Neuron (in vitro differentiated cells): ENCODE results near the gene ZBP1.

Source experiments
- H2AFZ ChIP-seq: one replicate; pipeline ENCODE4 v1.6.1; 2013; ENCODE audit warnings: low read depth, mild to moderate bottlenecking, inconsistent platforms, low read length, moderate library complexity
- H3K27me3 ChIP-seq: one replicate; pipeline ENCODE4 v1.6.1; 2013; ENCODE audit warnings: low read length; ENCODE audit not compliant: insufficient read depth
- H3K36me3 ChIP-seq: one replicate; pipeline ENCODE4 v1.6.1; 2013; ENCODE audit warnings: low read length; ENCODE audit not compliant: insufficient read depth
- H3K4me1 ChIP-seq: one replicate; pipeline ENCODE4 v1.6.1; 2013; ENCODE audit warnings: low read length; ENCODE audit not compliant: insufficient read depth
- H3K4me3 ChIP-seq: 2 replicates; pipeline ENCODE4 v1.5.1; 2013; ENCODE audit warnings: mild to moderate bottlenecking, low read length, moderate library complexity
- H3K9me3 ChIP-seq: one replicate; pipeline ENCODE4 v1.6.1; 2013; ENCODE audit warnings: low read length

ZBP1 gene

DNA sequence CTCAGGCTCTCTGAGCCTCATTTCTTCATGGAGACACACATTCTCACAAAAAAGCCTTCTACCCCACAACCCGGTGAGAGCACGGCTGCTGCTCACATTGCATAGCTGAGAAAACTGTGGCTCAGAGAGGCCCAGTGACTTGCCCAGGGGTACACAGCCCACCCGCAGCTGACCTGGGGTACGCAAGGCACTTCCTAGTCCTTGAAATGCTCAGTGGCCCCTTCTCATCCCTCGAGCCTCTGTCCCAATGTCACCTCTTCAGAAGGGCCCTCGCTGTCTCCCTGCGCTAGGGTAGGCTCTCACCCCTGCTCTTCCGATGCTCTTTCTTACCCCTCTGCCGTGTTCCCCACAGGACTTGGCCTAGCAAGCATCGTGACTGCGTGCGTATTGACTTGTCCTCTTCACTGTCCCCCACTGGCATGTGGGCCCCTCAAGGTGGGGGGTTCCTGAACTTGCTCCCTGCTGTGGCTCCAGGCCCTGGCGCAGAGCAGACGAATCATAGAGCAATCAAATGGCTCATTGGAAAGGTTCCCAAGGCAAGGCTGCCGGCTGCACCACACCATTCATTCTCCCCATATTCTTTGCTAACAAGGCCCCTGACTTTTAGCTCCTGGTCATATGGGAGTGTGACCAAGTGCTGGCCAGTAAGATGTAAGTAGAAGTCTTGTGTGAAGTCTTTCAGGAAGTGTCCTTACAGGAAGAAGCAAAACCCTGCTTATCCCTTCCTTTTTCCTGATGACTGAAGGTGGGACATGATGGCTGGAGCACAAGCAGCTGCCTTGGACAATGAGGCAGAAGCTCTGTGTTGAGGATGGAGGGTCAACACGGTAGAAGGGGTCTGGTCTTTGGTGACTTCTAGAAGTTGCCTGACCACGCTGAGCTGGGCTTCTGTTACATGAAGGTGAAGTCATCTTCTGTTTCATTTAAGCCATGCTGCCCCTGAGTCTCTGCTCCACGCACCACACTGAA, 36.7 kb downstream of the ZBP1 start:
- Histone ChIP-seq H3K27me3 (peaks cover 34% of the 10 kb centered on the region), H2AFZ (no peak overlapping the region), H3K9me3 (no peaks in the 10 kb centered on the region), H3K4me3 (no peak overlapping the region), H3K36me3 (no peaks in the 10 kb centered on the region), H3K4me1 (no peaks in the 10 kb centered on the region)

DNA sequence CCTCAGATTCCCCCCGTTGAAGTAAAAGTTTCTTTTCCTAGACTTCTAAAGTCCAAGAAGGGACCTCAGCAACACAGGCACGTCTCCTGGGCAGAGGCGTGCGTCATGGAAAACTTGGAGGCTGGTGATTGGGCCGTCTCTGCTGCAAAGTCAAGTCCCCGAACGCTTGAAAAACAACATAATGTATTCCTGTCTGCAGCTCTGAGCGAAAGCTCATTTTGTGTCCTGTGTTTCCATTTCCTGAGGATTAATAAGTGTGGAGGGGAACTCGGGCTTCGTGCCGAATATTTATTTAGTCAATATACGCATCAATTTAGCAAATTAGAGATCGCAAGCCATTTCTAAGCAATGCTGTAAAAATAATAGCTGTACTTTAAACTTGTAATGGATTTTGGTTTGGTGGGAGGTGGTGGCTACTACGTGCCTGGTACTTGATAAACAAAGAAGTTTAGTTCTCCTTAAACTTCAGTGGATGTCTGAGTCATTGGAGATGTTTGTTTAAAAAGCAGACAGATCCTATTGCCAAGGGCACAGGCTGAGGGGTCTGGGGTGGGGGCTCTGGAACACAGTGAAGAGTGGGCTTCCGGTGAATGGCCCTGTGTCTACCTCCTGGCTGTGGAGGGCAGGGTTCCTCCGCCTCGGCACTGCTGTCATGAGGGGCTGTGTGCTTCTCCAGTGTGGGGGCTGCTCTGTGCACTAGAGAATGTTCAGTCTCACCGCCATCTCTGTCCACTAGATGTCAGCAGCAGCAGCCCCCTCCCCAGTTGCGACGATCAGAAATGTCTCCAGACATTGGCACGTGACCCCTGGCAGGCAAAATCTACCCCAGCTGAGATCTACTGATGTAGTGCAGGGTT, 37.6 kb downstream of the ZBP1 start:
- H3K27me3 ChIP-seq, result peaks cover 38% of the 10 kb centered on the region
- no peaks in the 10 kb centered on the region for H3K4me1 ChIP-seq
- H3K36me3 ChIP-seq, result no peaks in the 10 kb centered on the region
- no peak overlapping the region for H2AFZ ChIP-seq
- H3K4me3 ChIP-seq, result no peak overlapping the region
- no peaks in the 10 kb centered on the region for H3K9me3 ChIP-seq

DNA sequence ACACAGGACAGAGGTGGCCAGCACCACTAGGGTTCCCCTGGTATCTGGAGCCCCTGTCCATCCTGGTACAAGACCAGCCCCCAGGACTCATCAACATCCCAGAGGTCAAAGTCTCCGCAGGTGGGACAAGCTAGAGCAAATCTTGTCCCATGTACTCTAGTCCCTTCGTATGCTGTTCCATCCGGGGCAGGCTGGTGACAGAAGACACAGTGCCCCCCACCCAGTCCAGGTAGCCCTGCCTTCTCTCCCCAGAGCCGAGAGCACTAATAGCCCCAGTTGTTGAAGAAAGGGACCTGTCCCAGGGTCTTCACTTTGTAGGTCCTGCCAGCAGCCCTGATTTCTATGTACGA, 38.2 kb downstream of the ZBP1 start:
- Histone ChIP-seq H2AFZ (no peak overlapping the region), H3K36me3 (no peaks in the 10 kb centered on the region), H3K4me3 (no peak overlapping the region), H3K27me3 (peaks cover 40% of the 10 kb centered on the region), H3K4me1 (no peaks in the 10 kb centered on the region), H3K9me3 (no peaks in the 10 kb centered on the region)

DNA sequence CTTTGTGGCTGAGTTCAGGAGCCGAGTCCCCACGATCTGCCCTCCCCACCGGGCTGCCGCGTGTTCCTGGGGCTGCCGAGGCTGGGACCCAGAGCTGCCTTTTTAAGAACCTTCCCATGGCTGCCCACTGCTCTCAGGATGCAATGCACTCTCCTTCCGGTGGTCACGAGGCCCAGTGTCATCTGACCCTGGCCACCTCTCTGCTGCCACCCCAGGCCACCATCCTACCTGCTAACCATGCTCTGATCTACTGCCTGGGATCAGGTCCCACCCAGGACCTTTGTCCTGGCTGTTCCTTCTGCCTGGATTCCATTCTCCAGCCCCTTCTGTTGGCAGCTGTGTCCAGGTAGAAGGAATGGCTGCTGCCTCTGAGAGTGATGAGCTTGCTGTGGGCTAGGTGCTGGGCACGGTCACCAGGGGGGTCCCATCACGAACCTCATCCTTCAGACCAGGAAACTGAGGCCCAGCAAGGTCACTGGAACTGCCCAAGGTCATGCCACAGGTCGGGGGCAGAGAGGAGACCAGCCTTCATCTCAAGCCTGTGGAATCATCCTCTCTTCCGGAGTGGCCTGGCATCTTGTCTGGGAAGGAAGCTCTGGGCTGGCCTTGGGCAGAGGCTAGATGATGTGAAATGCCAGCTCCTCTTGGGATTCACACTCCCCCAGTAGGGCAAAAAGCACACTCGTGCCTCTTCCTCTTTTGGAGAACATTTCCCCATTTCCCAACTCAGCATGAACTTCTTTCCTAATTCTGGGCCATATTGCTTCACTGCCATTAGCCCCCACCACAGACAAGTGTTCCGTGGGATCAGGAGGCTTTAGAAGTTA, 38.8 kb downstream of the ZBP1 start:
- no peak overlapping the region for H3K4me3 ChIP-seq
- H3K9me3 ChIP-seq, result no peaks in the 10 kb centered on the region
- no peaks in the 10 kb centered on the region for H3K4me1 ChIP-seq
- no peaks in the 10 kb centered on the region for H3K36me3 ChIP-seq
- peaks cover 40% of the 10 kb centered on the region for H3K27me3 ChIP-seq
- no peak overlapping the region for H2AFZ ChIP-seq

DNA sequence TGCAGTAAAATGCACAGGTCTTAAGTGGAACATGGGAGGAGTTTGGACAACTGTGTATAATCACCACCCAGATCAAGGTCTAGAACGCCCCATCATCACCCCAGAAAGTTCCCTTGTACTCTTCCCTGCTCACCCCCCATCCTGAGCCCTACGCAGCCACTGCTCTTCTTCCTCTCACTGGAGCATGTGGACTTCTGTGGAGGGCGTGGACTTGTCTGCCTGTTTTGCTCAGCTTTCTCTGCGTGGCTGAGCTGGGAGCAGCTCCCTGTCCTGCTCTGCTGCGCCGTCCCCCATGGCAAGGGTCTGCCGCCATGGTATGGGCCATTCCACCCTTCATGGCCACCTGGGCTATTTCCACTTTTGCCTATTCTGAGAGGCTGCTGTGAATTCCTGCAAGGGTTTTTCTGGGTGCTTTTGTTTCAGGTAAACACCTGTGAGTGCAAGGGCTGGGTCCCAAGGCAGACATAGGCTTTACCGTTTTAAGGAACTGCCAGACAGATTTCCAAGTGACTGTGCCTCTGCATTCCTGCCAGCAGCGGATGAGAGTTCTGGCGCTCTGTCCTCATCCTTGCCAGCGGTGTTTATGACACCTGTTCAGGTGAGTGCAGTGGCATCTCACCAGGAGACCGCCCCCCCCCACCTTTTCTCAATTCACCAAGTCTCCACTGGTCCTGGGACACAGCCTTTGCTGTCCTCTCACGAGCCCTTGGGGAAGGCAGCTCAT, 39.6 kb downstream of the ZBP1 start:
- Histone ChIP-seq H3K27me3 (peaks cover 40% of the 10 kb centered on the region), H3K4me1 (no peaks in the 10 kb centered on the region), H3K9me3 (no peaks in the 10 kb centered on the region), H2AFZ (no peak overlapping the region), H3K4me3 (no peak overlapping the region), H3K36me3 (no peaks in the 10 kb centered on the region)

DNA sequence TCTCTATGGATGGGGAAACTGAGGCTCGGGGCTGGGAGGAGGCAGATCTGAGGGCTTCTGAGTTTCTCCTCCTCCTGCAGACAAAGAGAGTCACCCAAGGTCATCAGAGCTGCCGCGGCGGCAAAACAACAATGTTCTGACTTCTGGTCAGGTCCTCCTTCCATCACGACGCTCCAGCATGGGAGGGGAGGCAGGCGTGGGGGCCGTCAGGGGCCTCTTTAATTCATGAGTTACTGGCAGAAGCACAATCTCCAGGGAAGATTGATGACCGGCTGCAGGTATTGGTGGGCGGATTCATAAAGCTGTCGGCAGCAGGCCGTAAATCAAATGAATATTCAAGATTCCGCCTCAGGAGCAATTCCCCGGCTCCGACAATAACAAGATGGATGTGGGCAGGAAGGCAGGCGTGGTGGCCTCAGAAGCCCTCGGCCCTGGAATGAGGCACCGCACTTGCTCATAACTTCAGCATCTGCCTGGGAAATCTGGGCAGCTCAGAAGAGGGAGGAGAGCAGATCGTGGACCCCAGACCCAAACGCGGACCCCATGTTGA, 40.3 kb downstream of the ZBP1 start:
- H3K27me3 ChIP-seq, result peaks cover 40% of the 10 kb centered on the region
- H3K36me3 ChIP-seq, result no peaks in the 10 kb centered on the region
- H3K9me3 ChIP-seq, result no peaks in the 10 kb centered on the region
- no peak overlapping the region for H2AFZ ChIP-seq
- no peaks in the 10 kb centered on the region for H3K4me1 ChIP-seq
- H3K4me3 ChIP-seq, result no peak overlapping the region

DNA sequence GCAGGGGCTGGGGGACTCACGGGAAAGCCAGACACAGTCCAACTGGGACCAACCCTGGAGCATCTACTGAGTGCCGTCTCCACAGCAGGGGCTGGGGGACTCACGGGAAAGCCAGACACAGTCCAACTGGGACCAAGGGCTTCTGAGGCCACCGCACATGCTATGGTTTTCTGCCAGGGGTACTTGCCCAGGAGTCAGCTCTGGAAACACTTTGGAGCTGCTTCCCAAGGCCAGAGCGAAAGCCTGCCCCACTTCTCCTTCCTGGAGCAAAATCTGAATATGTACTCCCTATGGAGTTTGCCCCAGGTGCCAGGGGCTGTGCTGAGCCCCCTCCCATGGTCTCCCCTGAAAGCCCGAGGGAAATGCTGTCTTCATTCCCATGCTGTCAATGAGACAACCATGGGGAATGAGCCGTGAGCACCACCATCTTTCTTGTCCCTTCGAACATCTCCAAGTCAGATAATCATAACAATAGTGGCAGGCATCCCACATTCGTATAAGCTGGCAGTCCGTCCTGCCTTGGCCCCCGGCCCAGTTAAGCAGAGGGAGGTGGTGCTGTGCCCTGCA, 40.8 kb downstream of the ZBP1 start:
- Histone ChIP-seq H3K36me3 (no peaks in the 10 kb centered on the region), H3K4me3 (no peak overlapping the region), H2AFZ (no peak overlapping the region), H3K4me1 (no peaks in the 10 kb centered on the region), H3K27me3 (peaks cover 40% of the 10 kb centered on the region), H3K9me3 (no peaks in the 10 kb centered on the region)

DNA sequence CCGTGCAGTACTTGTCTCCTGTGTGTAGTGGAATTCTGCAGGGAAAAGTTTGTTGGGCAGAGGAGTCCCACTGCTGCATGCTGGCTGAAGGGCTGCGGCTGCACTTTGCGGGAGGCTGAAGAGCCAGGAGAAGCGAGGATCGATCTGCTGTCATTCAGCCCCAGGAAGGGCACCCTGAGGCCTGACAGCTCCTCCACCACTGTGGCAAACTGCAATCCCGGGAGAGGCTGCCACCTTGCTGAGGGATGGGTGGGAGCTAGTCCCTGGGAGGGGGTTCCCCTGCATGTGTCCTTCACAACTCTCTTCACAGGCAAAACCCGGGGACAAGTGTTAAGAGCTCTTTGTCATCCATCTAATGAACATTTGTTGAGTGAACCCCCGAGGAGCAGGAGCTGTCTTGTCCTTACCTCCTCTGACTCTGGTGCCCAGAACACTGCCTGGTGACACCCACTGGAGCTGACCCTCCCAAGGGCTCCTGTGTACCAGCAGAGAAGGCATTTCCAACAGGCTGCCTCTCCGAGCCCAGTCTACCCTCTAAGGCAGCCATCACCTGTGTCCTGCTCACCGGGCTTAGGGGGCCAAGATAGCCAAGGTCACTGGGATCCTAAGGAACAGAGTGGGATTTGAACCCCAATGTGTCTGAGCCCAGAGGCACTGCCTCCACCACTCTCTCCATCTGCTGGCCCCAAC, 41.6 kb downstream of the ZBP1 start:
- H3K27me3 ChIP-seq, result peaks cover 40% of the 10 kb centered on the region
- H3K4me1 ChIP-seq, result no peaks in the 10 kb centered on the region
- no peak overlapping the region for H3K4me3 ChIP-seq
- H3K9me3 ChIP-seq, result no peaks in the 10 kb centered on the region
- H2AFZ ChIP-seq, result no peak overlapping the region
- no peaks in the 10 kb centered on the region for H3K36me3 ChIP-seq

DNA sequence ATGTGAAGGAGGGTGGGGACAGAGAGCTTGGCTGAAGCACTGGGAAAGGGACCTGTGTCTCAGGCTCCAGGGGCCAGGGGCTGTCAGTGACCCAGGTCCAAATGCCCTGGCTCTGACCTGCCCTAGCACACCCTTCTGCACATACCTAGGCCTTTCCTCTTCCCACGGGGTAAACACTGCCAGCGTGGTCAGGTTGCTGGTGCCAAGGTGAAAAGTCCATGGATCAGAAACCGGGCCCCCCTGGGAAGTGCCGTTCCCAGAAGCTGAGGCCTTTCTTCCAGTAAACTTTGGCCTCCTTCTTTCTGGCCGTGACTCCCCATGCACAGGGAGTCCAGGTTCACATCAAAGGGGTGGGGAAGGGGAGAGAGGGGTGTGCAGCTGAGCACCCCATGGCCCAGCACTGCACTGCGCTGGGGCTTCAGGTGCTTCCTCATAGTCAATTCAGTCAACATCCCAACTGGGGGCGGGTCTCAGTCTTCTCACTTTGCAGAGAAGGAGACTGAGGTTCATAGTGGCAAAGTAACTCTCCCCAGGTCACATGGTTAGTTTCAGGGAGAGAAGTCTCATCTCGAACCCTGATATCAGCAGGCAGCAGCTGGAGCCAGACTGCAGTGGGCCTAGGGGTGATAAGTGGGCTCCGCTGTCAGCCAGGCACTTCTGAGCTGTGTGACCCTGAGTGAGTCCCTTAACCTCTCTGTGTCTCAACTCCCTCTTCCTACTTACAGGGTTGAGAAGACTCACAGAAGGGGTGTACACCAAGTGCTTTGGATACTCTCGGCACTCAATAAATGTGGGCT, 42.3 kb downstream of the ZBP1 start:
- peaks cover 40% of the 10 kb centered on the region for H3K27me3 ChIP-seq
- H2AFZ ChIP-seq, result no peak overlapping the region
- no peaks in the 10 kb centered on the region for H3K36me3 ChIP-seq
- no peaks in the 10 kb centered on the region for H3K4me1 ChIP-seq
- H3K9me3 ChIP-seq, result no peaks in the 10 kb centered on the region
- no peak overlapping the region for H3K4me3 ChIP-seq

DNA sequence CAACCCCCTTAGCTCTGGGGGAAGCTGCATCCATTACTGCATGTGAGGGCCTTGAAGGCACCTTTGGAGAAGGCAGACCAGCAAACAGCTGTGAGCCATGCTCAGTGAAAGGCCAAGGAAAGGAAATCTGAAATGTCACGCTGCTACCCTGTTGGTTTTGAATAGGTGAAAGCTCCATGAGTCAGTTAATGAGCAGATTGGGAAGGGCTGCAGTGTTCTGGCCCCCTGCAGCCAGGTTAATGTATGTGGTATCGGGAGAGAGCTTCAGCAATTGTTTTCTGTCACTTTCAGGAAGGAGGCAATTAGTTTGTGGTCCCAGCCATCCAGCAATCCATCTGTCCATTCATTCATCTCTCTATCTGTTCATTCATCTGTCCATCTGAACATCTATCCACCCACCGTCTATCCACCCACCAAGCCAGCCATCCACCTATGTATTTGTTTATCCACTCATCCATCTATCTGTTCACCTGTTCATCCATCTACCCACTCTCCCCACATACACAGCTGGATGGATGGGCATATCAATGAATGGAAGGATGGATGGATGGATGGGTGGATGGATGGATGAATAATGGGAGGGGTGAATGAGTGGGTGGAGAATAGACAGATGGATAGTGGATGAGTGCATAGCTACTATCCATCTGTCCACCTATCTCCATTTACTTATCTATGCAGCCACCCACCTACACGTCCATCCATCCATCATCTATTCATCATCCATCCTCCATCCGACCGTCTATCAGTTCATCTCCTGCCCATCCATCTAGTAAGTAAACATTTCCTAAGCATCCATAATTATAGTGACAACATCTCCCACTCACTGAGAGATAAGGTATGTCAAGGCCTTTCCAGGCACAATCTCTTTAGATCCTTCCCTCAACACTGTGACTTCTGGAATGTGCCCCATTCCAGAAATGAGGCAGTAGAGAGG, 43.3 kb downstream of the ZBP1 start:
- no peaks in the 10 kb centered on the region for H3K4me1 ChIP-seq
- H2AFZ ChIP-seq, result no peak overlapping the region
- H3K36me3 ChIP-seq, result no peaks in the 10 kb centered on the region
- H3K27me3 ChIP-seq, result peaks cover 36% of the 10 kb centered on the region
- no peaks in the 10 kb centered on the region for H3K9me3 ChIP-seq
- H3K4me3 ChIP-seq, result no peak overlapping the region
